Neural cell (in vitro differentiated cells): Measurements from ENCODE around the gene RITA1. TPM values are rescaled to one million over a fixed set of nuclear protein-coding genes. Genes with fewer than 3 reads are reported as not detected.

Experiments
- H2AFZ ChIP-seq: fragments of 200-600, 300-800 bp; sonication (generic), shearing (Covaris generic); 2 replicates; pipeline ENCODE4 v1.6.0; 2014; ENCODE audit warnings: low read depth, mild to moderate bottlenecking, antibody characterized with exemption, low read length, moderate library complexity
- H3F3A ChIP-seq: fragments of 200-600 bp; shearing (Covaris generic); 2 replicates; pipeline ENCODE4 v1.6.1; 2016; ENCODE audit warnings: mild to moderate bottlenecking, moderate library complexity, mixed read lengths, antibody characterized with exemption, low read length; ENCODE audit not compliant: insufficient read depth, poor library complexity, severe bottlenecking
- H3K27ac ChIP-seq: fragments of 200-600, 300-800 bp; sonication (generic), shearing (Covaris generic); 2 replicates; pipeline ENCODE4 v1.5.1; 2014; ENCODE audit warnings: mild to moderate bottlenecking, low read length, moderate library complexity
- H3K27me3 ChIP-seq: fragments of 300-800, 200-600 bp; sonication (generic), shearing (Covaris generic); 2 replicates; pipeline ENCODE4 v1.6.0; 2014; ENCODE audit warnings: mild to moderate bottlenecking, low read depth, low read length, moderate library complexity; ENCODE audit not compliant: insufficient read depth
- H3K36me3 ChIP-seq: fragments of 300-800, 200-600 bp; sonication (generic), shearing (Covaris generic); 2 replicates; pipeline ENCODE4 v1.5.1; 2014; ENCODE audit warnings: mild to moderate bottlenecking, antibody characterized with exemption, low read length, moderate library complexity; ENCODE audit not compliant: insufficient read depth
- H3K4me2 ChIP-seq: fragments of 300-800, 200-600 bp; sonication (generic), shearing (Covaris generic); 2 replicates; pipeline ENCODE4 v1.6.0; 2014; ENCODE audit warnings: mild to moderate bottlenecking, low read length
- H3K4me3 ChIP-seq: fragments of 300-800, 200-600 bp; sonication (generic), shearing (Covaris generic); 2 replicates; pipeline ENCODE4 v1.5.1; 2014; ENCODE audit warnings: mild to moderate bottlenecking, low read length, moderate library complexity
- H3K79me2 ChIP-seq: fragments of 200-600 bp; shearing (Covaris generic); replicated peaks from 2 replicates; pipeline ENCODE4 v1.6.0; 2014; ENCODE audit warnings: mild to moderate bottlenecking, low read length, moderate library complexity; ENCODE audit not compliant: insufficient read depth
- H3K9ac ChIP-seq: fragments of 300-800, 200-600 bp; sonication (generic), shearing (Covaris generic); 2 replicates; pipeline ENCODE4 v1.6.1; 2016; ENCODE audit warnings: mild to moderate bottlenecking, low read length, mixed read lengths
- H3K9me2 ChIP-seq: fragments of 200-600 bp; shearing (Covaris generic); 2 replicates; pipeline ENCODE4 v1.6.1; 2016; ENCODE audit warnings: mild to moderate bottlenecking, low read length, mixed read lengths; ENCODE audit not compliant: insufficient read depth
- H3K9me3 ChIP-seq: fragments of 200-600, 300-800 bp; sonication (generic), shearing (Covaris generic); 2 replicates; pipeline ENCODE4 v1.6.1; 2016; ENCODE audit warnings: mild to moderate bottlenecking, mixed run types, low read length, moderate library complexity, mixed read lengths
- H4K20me1 ChIP-seq: fragments of 200-600 bp; shearing (Covaris generic); 2 replicates; pipeline ENCODE4 v1.6.1; 2016; ENCODE audit warnings: mild to moderate bottlenecking, mixed run types; ENCODE audit not compliant: insufficient read depth
- EP300 ChIP-seq: fragments of 450-650 bp; conservative IDR thresholded peaks from 2 replicates; pipeline ENCODE4 v1.6.1; 2014; ENCODE audit warnings: antibody characterized with exemption, mild to moderate bottlenecking, moderate library complexity; ENCODE audit not compliant: poor library complexity, severe bottlenecking
- EZH2 ChIP-seq: fragments of 200-600, 300-800 bp; shearing (Covaris generic), sonication (generic); IDR thresholded peaks from 2 replicates; pipeline ENCODE4 v1.6.1; 2014; ENCODE audit warnings: antibody characterized with exemption, low read length, borderline replicate concordance, mild to moderate bottlenecking; ENCODE audit not compliant: insufficient read depth, poor library complexity, severe bottlenecking
- MXI1 ChIP-seq: fragments of 450-650 bp; conservative IDR thresholded peaks from 2 replicates; pipeline ENCODE4 v1.6.1; 2014; ENCODE audit warnings: antibody characterized with exemption, mild to moderate bottlenecking; ENCODE audit not compliant: poor library complexity, severe bottlenecking
- POLR2AphosphoS5 ChIP-seq: IDR thresholded peaks from 2 replicates; pipeline ENCODE4 v1.6.1; 2012
- RAD21 ChIP-seq: fragments of 450-650 bp; conservative IDR thresholded peaks from 2 replicates; pipeline ENCODE4 v1.6.1; 2014; ENCODE audit warnings: antibody characterized with exemption, mild to moderate bottlenecking, moderate library complexity
- SMC3 ChIP-seq: fragments of 450-650 bp; conservative IDR thresholded peaks from 2 replicates; pipeline ENCODE4 v1.6.1; 2014; ENCODE audit warnings: antibody characterized with exemption, mild to moderate bottlenecking, moderate library complexity; ENCODE audit not compliant: poor library complexity
- TAF1 ChIP-seq: IDR thresholded peaks from 2 replicates; pipeline ENCODE4 v1.6.1; 2012; ENCODE audit warnings: low read depth
- polyA plus RNA-seq: library from polyadenylated mRNA; depleted of rRNA; stranded (reverse); fragments of >200 nt; gene quantifications from 2 replicates; pipeline ENCODE4 v1.2.3, GENCODE V29; 2014
- TF ChIP-seq, protein P1 (sequence below): IDR thresholded peaks from 2 replicates; pipeline ENCODE4 v1.6.1; 2012; ENCODE audit warnings: borderline replicate concordance
- TF ChIP-seq, protein P2 (sequence below): fragments of 450-650 bp; IDR thresholded peaks from 2 replicates; pipeline ENCODE4 v1.5.1; 2014; ENCODE audit warnings: antibody characterized with exemption, mild to moderate bottlenecking, moderate library complexity; ENCODE audit not compliant: poor library complexity, severe bottlenecking

RITA1 gene
- polyA plus RNA-seq, 1 donor from 2014 or later, result 23.3 TPM

DNA sequence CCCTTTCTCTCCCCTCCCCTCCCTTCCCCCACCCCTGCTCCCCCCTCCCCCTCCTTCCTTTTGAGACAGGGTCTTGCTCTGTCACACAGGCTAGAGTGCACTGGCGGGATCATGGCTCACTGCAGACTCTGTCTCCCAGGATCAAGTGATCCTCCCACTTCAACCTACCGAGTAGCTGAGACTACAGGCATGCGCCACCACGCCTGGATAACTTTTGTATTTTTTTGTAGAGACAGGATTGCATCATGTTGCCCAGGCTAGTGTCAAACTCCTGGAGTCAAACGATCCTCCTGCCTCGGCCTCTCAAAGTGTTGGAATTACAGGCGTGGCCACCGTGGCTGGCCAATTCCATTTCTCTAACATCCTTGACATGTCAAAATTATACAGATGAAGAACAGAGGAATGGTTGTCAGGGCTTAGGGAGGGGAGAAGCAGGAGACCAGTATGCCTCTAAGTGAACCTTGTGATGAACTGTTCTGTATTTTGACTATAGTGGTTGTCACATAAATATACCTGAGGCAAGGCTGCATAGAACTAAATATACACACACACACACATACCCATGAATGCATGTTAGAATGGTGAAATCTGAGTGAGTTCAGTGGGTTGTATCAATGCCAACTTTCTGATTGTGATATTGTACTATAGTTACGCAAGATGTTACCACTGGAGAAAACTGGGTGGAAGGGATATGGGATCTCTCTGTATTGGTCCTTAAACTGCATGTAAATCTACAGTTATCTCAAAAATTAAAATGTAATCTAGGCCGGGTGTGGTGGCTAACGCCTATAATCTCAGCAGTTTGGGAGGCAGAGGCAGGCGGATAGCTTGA lies 39.6 kb upstream of the RITA1 start:
- no peak overlapping the region for H3K4me2 ChIP-seq
- no peak overlapping the region for H2AFZ ChIP-seq
- no peak overlapping the region for H3K27ac ChIP-seq

DNA sequence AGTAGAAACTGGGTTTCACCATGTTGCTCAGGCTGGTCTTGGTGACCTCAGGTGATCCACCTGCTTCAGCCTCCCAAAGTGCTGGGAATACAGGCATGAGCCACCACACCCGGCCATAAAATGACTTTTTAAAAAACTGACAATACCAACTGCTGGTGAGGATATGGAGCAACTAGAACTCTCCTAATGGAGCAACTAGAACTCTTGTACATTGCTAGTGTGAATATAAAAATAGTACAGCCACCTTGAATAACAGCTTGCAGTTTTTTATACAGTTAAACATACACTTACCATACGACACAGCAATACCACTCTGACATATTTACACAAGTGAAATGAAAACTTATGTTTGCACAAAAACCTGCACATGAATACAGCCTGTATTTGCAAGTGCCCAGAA lies 38.5 kb upstream of the RITA1 start:
- Histone ChIP-seq H3K9me2 (no peaks in the 10 kb centered on the region), H3K27ac (no peak overlapping the region), H2AFZ (no peak overlapping the region), H4K20me1 (no peaks in the 10 kb centered on the region), H3F3A (no peaks in the 10 kb centered on the region), H3K9me3 (no peaks in the 10 kb centered on the region), H3K36me3 (no peaks in the 10 kb centered on the region), H3K4me2 (no peak overlapping the region), H3K4me3 (no peak overlapping the region), H3K9ac (no peak overlapping the region), H3K79me2 (no peaks in the 10 kb centered on the region), H3K27me3 (no peaks in the 10 kb centered on the region)
- TF ChIP-seq EP300 (no peak), POLR2AphosphoS5 (no peak), TAF1 (no peak), EZH2 (no peak), RAD21 (no peak), MXI1 (no peak), SMC3 (no peak)
- TF ChIP-seq, protein P1, sequence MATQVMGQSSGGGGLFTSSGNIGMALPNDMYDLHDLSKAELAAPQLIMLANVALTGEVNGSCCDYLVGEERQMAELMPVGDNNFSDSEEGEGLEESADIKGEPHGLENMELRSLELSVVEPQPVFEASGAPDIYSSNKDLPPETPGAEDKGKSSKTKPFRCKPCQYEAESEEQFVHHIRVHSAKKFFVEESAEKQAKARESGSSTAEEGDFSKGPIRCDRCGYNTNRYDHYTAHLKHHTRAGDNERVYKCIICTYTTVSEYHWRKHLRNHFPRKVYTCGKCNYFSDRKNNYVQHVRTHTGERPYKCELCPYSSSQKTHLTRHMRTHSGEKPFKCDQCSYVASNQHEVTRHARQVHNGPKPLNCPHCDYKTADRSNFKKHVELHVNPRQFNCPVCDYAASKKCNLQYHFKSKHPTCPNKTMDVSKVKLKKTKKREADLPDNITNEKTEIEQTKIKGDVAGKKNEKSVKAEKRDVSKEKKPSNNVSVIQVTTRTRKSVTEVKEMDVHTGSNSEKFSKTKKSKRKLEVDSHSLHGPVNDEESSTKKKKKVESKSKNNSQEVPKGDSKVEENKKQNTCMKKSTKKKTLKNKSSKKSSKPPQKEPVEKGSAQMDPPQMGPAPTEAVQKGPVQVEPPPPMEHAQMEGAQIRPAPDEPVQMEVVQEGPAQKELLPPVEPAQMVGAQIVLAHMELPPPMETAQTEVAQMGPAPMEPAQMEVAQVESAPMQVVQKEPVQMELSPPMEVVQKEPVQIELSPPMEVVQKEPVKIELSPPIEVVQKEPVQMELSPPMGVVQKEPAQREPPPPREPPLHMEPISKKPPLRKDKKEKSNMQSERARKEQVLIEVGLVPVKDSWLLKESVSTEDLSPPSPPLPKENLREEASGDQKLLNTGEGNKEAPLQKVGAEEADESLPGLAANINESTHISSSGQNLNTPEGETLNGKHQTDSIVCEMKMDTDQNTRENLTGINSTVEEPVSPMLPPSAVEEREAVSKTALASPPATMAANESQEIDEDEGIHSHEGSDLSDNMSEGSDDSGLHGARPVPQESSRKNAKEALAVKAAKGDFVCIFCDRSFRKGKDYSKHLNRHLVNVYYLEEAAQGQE, result no peak
- TF ChIP-seq, protein P2, sequence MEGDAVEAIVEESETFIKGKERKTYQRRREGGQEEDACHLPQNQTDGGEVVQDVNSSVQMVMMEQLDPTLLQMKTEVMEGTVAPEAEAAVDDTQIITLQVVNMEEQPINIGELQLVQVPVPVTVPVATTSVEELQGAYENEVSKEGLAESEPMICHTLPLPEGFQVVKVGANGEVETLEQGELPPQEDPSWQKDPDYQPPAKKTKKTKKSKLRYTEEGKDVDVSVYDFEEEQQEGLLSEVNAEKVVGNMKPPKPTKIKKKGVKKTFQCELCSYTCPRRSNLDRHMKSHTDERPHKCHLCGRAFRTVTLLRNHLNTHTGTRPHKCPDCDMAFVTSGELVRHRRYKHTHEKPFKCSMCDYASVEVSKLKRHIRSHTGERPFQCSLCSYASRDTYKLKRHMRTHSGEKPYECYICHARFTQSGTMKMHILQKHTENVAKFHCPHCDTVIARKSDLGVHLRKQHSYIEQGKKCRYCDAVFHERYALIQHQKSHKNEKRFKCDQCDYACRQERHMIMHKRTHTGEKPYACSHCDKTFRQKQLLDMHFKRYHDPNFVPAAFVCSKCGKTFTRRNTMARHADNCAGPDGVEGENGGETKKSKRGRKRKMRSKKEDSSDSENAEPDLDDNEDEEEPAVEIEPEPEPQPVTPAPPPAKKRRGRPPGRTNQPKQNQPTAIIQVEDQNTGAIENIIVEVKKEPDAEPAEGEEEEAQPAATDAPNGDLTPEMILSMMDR, result no peak

More for the DNA sequence above, 39.6 kb upstream of the RITA1 start:
- no peak overlapping the region for H3K4me3 ChIP-seq
- no peak overlapping the region for H3K9ac ChIP-seq
- H3F3A ChIP-seq, result no peaks in the 10 kb centered on the region
- H3K36me3 ChIP-seq, result no peaks in the 10 kb centered on the region
- no peaks in the 10 kb centered on the region for H3K79me2 ChIP-seq
- H3K9me2 ChIP-seq, result no peaks in the 10 kb centered on the region
- H4K20me1 ChIP-seq, result no peaks in the 10 kb centered on the region
- TF ChIP-seq, protein P1, result no peak
- TF ChIP-seq TAF1 (no peak), MXI1 (no peak)
- H3K9me3 ChIP-seq, result no peaks in the 10 kb centered on the region
- H3K27me3 ChIP-seq, result no peaks in the 10 kb centered on the region
